H1 (cell line): ENCODE measurements around the gene ASH1L. TPM values are rescaled to one million over a fixed set of nuclear protein-coding genes. Genes with fewer than 3 reads are reported as not detected.

Experiments used
- FOSL1 ChIP-seq: IDR thresholded peaks from 2 replicates; pipeline ENCODE4 v1.6.1; 2011; ENCODE audit warnings: mild to moderate bottlenecking, low read depth, low read length, moderate library complexity; ENCODE audit not compliant: insufficient read depth
- KDM5A ChIP-seq: fragments of 200-600 bp; IDR thresholded peaks from 2 replicates; pipeline ENCODE4 v1.7.1; 2012; ENCODE audit warnings: mild to moderate bottlenecking, low read length, inconsistent platforms, mixed read lengths
- RAD21 ChIP-seq, 2 experiments: IDR thresholded peaks in 1 of 2; conservative IDR thresholded peaks in 1 of 2; 2 replicates each; pipeline ENCODE4 v1.6.1; 2011; ENCODE audit warnings: low read depth in 2 of 2, low read length in 2 of 2, improper control_type of control experiment in 1 of 2, inconsistent platforms in 1 of 2, mild to moderate bottlenecking in 1 of 2, moderate library complexity in 1 of 2
- polyA plus RNA-seq, 7 experiments: library from polyadenylated mRNA; depleted of rRNA in 3 of 7; stranded (reverse) in 5 of 7; unstranded in 2 of 7; fragments of >200 nt in 5 of 7; fragments of 200-250 nt in 2 of 7; gene quantifications; 1 replicate in 5 of 7; 2 replicates in 1 of 7; 4 replicates in 1 of 7; pipeline versions ENCODE4 v1.2.1 to v1.2.3, GENCODE V29; 2011 to 2013; ENCODE audit warnings: missing spikeins in 2 of 7, mixed read lengths in 2 of 7
- total RNA-seq: library from RNA; stranded (reverse); fragmentation: NEBNext Ultra II Directional; extraction: Animal tissue kit (Norgen Biotek cat#: 25700); gene quantifications from 2 replicates; pipeline ENCODE4 v1.2.1, GENCODE V29; 2021

ASH1L gene
- total and polyA plus RNA-seq, 2 of the 8 experiments (the other 6 are each of a cell fraction or from before 2014, with no cell fraction given) = 7.5 to 27.6 TPM

GRCh38 chr1:155529929-155530328 lies 32.7 kb downstream of the ASH1L start (continued):
- TF ChIP-seq RAD21 (IDR thresholded peaks at IDR 0.05 in 1 of 2, conservative IDR thresholded peaks at IDR 0.05 in 1 of 2; ENCODE audit: low read depth in 2 of 2, low read length in 2 of 2) = no peak
- no peak for TF ChIP-seq KDM5A
- no peak for TF ChIP-seq FOSL1
